AG10803 (cell line): ENCODE data around the gene SLC25A38.
"Not testable (repeated sequence)": the region's sequence is repeated elsewhere in the genome, so short reads cannot be mapped to it uniquely, and the experiment has no call there.

ENCODE experiments used
- DNase-seq: peaks from one replicate; pipeline ENCODE4 v3.0.0; 2010; ENCODE audit warnings: low read depth
- H3K4me3 ChIP-seq: 2 replicates; pipeline ENCODE4 v1.5.1; 2011; ENCODE audit warnings: mild to moderate bottlenecking, low read length, control low read depth
- TF ChIP-seq, protein P1 (sequence below): conservative IDR thresholded peaks from 2 replicates; pipeline ENCODE4 v1.5.1; 2011; ENCODE audit warnings: mild to moderate bottlenecking, low read length, control low read depth, inconsistent platforms

Gene SLC25A38

GRCh38 chr3:39415983-39416382 is 32.8 kb downstream of the SLC25A38 start:
- TF ChIP-seq, protein P1, sequence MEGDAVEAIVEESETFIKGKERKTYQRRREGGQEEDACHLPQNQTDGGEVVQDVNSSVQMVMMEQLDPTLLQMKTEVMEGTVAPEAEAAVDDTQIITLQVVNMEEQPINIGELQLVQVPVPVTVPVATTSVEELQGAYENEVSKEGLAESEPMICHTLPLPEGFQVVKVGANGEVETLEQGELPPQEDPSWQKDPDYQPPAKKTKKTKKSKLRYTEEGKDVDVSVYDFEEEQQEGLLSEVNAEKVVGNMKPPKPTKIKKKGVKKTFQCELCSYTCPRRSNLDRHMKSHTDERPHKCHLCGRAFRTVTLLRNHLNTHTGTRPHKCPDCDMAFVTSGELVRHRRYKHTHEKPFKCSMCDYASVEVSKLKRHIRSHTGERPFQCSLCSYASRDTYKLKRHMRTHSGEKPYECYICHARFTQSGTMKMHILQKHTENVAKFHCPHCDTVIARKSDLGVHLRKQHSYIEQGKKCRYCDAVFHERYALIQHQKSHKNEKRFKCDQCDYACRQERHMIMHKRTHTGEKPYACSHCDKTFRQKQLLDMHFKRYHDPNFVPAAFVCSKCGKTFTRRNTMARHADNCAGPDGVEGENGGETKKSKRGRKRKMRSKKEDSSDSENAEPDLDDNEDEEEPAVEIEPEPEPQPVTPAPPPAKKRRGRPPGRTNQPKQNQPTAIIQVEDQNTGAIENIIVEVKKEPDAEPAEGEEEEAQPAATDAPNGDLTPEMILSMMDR: no peak
- no peak overlapping the region for H3K4me3 ChIP-seq
- DNase-seq: no peak

DNA sequence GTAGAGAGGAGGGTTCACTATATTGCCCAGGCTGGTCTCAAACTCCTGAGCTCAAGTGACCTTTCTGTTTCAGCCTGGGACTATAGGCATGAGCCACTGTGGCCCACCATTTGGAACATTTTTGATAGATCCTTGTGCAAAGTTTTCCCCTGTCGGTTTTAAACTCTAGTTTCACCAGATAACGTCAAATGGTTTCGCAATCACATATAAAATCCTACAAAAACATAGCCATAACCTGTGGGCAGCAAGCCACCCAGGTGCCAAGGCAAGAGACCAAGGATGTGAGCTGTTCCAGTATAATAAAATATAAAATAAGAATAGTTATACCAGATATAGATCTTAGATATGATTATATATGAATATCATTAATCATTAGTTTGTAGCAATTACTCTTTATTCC is 33.8 kb downstream of the SLC25A38 start:
- not testable (repeated sequence) for DNase-seq, H3K4me3 ChIP-seq

- not testable (repeated sequence) for H3K4me3 ChIP-seq, DNase-seq
These were observed 35.5 kb downstream of the SLC25A38 start for GRCh38 chr3:39418556-39419225.

DNA sequence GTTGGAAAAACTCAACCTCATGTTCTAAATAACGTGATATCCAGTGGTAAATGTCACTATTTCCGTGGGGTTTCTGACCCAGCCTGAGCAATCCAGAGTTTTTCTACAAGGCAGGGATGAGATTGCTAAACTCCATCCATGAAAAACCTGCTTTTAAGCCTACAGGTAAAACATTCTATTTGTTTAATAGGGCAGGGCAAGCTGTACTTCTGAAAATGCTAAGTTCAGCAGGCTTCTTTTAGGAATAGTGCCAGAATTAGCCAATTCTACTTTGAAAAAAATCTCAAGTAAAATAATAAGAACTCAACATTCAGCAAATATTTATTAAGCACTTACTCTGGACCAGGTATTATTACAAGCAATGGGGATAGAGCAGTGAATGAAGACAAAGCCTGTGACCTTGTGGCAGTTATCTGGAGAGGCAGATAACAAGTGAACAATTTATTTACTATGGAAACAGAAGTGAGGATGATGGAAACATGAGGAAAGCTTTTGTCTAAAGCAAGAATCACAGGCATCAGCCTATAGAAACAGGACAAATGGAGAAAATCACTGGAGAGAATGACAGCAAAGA is 36.7 kb downstream of the SLC25A38 start:
- H3K4me3 ChIP-seq: no peak overlapping the region
- no peak for DNase-seq
- TF ChIP-seq, protein P1: no peak

GRCh38 chr3:39420543-39420942 is 37.4 kb downstream of the SLC25A38 start:
- DNase-seq: no peak
- TF ChIP-seq, protein P1: no peak
- no peak overlapping the region for H3K4me3 ChIP-seq

DNA sequence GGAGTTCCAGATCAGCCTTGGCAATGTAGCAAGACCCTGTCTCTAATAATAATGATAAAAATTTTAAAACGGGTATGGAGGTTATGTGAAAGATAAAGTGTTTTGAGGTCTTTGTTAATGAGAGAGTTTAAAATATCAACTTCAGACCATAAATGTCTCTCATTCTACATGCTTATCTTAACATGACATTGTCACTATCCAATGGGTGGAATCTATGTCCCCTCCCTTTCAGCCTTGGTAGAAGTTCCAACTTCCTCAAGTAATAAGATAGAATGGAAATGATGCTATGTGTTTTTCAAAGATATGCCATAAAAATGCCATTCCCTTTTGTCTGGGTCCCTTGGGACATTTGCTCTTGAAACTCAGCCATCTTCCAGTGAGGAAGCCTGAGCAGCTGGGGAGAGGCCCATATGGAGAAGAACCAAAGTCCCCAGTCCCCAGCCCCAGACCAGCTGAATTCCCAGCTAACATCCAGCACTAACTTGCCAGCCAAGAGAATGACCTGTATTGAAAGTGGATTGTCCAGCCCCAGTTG is 40.3 kb downstream of the SLC25A38 start:
- no peak for DNase-seq
- TF ChIP-seq, protein P1: no peak
- H3K4me3 ChIP-seq: no peak overlapping the region

GRCh38 chr3:39426312-39426711 is 43.1 kb downstream of the SLC25A38 start:
- H3K4me3 ChIP-seq: no peak overlapping the region
- TF ChIP-seq, protein P1: no peak

GRCh38 chr3:39427506-39427905 is 44.3 kb downstream of the SLC25A38 start:
- TF ChIP-seq, protein P1: no peak
- H3K4me3 ChIP-seq: no peak overlapping the region
- no peak for DNase-seq

More at GRCh38 chr3:39426312-39426711, 43.1 kb downstream of the SLC25A38 start:
- DNase-seq: no peak
